Endothelial cell of umbilical vein (primary cell): ENCODE measurements around the gene NELL2. TPM values are rescaled to one million over a fixed set of nuclear protein-coding genes. Genes with fewer than 3 reads are reported as not detected.
"Not testable (repeated sequence)": the region's sequence is repeated elsewhere in the genome, so short reads cannot be mapped to it uniquely, and the experiment has no call there.

ENCODE experiments used
- BruUV-seq: library from RNA; stranded (reverse); fragments of 400-500 nt; replicated peaks from 2 replicates; lab custom pipeline; 2021; lab: Mats Ljungman, UMichigan
- CTCF ChIA-PET: fragments of 300-600, 350-600 bp; sonication (Branson Sonifier 250); formaldehyde crosslinking; loops from one replicate; lab custom pipeline; 2021; ENCODE audit warnings: antibody characterized with exemption, inconsistent platforms; lab: Charles Lee
- POLR2A ChIA-PET: fragments of 300-600, 350-600 bp; sonication (Branson Sonifier 250); formaldehyde crosslinking; loops from one replicate; lab custom pipeline; 2021; ENCODE audit warnings: antibody characterized with exemption, inconsistent platforms; lab: Charles Lee
- DNase-seq: peaks from one replicate; pipeline ENCODE4 v3.0.0-alpha.2; 2011; ENCODE audit warnings: low read depth, low spot score
- FAIRE-seq: peaks from 2 replicates; lab custom pipeline; 2011; peaks lifted over from hg19 to GRCh38; lab: Jason Lieb, UNC
- H2AFZ ChIP-seq: 2 replicates; pipeline ENCODE4 v1.6.0; 2012; ENCODE audit warnings: low read depth, low read length, control low read depth, inconsistent platforms
- H3K27ac ChIP-seq: 2 replicates; pipeline ENCODE4 v1.5.1; 2011; ENCODE audit warnings: low read depth, mild to moderate bottlenecking, control low read depth, low read length, moderate library complexity; ENCODE audit not compliant: insufficient read depth
- H3K27me3 ChIP-seq, 2 experiments: 2 replicates each; pipeline versions ENCODE4 v1.6.0 to v1.6.1; 2011; ENCODE audit warnings: low read length in 2 of 2, mixed read lengths in 1 of 2; ENCODE audit not compliant: control insufficient read depth in 2 of 2, insufficient read depth in 2 of 2
- H3K36me3 ChIP-seq, 2 experiments: 2 replicates in 1 of 2; 3 replicates in 1 of 2; pipeline ENCODE4 v1.5.1; 2011; ENCODE audit warnings: low read length in 2 of 2, mild to moderate bottlenecking in 1 of 2, moderate library complexity in 1 of 2; ENCODE audit not compliant: control insufficient read depth in 2 of 2, insufficient read depth in 2 of 2; ENCODE audit errors: extremely low read depth in 1 of 2
- H3K4me1 ChIP-seq: 3 replicates; pipeline ENCODE4 v1.5.1; 2011; ENCODE audit warnings: mild to moderate bottlenecking, low read length; ENCODE audit not compliant: control insufficient read depth, insufficient read depth; ENCODE audit errors: extremely low read depth
- H3K4me2 ChIP-seq: 2 replicates; pipeline ENCODE4 v1.6.1; 2011; ENCODE audit warnings: low read length, control low read depth, mixed read lengths; ENCODE audit not compliant: insufficient read depth
- H3K4me3 ChIP-seq, 3 experiments: fragments of 200-600 bp in 1 of 3; sonication (generic), shearing (Covaris generic) in 1 of 3; replicated peaks in 1 of 3; 2 replicates each; pipeline ENCODE4 v1.5.1; 2011 to 2016; ENCODE audit warnings: control low read depth in 3 of 3, low read length in 3 of 3, mild to moderate bottlenecking in 2 of 3, inconsistent platforms in 1 of 3, low read depth in 1 of 3, moderate library complexity in 1 of 3; ENCODE audit not compliant: insufficient read depth in 1 of 3
- H3K79me2 ChIP-seq: 2 replicates; pipeline ENCODE4 v1.6.0; 2012; ENCODE audit warnings: low read length, inconsistent platforms; ENCODE audit not compliant: control insufficient read depth, insufficient read depth
- H3K9ac ChIP-seq: replicated peaks from 2 replicates; pipeline ENCODE3; 2011; ENCODE audit warnings: low read length, control low read depth; ENCODE audit not compliant: insufficient read depth; ENCODE audit errors: extremely low read depth
- H3K9me1 ChIP-seq: replicated peaks from 3 replicates; pipeline ENCODE4 v1.6.0; 2011; ENCODE audit warnings: mild to moderate bottlenecking, low read length; ENCODE audit not compliant: control insufficient read depth, insufficient read depth; ENCODE audit errors: extremely low read depth
- H3K9me3 ChIP-seq: replicated peaks from 2 replicates; pipeline ENCODE4 v1.5.1; 2012; ENCODE audit warnings: low read length, inconsistent platforms; ENCODE audit not compliant: control insufficient read depth, insufficient read depth
- H4K20me1 ChIP-seq: replicated peaks from 2 replicates; pipeline ENCODE3; 2011; ENCODE audit warnings: mild to moderate bottlenecking, low read length; ENCODE audit not compliant: control insufficient read depth, insufficient read depth; ENCODE audit errors: extremely low read depth
- CTCF ChIP-seq, 2 donors: IDR thresholded peaks; 1 replicate in 1 of 2; 2 replicates in 1 of 2; pipeline ENCODE4 v1.5.1; 2011; ENCODE audit warnings: low read length in 2 of 2, mild to moderate bottlenecking in 2 of 2, moderate library complexity in 2 of 2, control low read depth in 1 of 2, inconsistent platforms in 1 of 2, low read depth in 1 of 2; ENCODE audit not compliant: insufficient read depth in 1 of 2; ENCODE audit errors: extremely low read depth in 1 of 2
- EZH2 ChIP-seq: IDR thresholded peaks from 2 replicates; pipeline ENCODE4 v1.6.1; 2012; ENCODE audit warnings: borderline replicate concordance, low read depth, mild to moderate bottlenecking, moderate library complexity, low read length, inconsistent platforms; ENCODE audit not compliant: severe bottlenecking
- FOS ChIP-seq: IDR thresholded peaks from 2 replicates; pipeline ENCODE4 v1.6.1; 2011; ENCODE audit warnings: mild to moderate bottlenecking, low read length, moderate library complexity, borderline replicate concordance; ENCODE audit not compliant: insufficient read depth
- GATA2 ChIP-seq: IDR thresholded peaks from 2 replicates; pipeline ENCODE4 v1.7.0; 2011; ENCODE audit warnings: low read depth, mild to moderate bottlenecking, moderate library complexity, mixed read lengths, low read length; ENCODE audit not compliant: insufficient read length, insufficient read depth
- JUN ChIP-seq: IDR thresholded peaks from 2 replicates; pipeline ENCODE4 v1.6.1; 2011; ENCODE audit warnings: borderline replicate concordance, low read depth; ENCODE audit not compliant: insufficient read length, insufficient read depth
- MYC ChIP-seq: IDR thresholded peaks from one replicate; pipeline ENCODE4 v1.6.1; 2011; ENCODE audit warnings: mild to moderate bottlenecking, low read depth, low read length
- POLR2A ChIP-seq: IDR thresholded peaks from 2 replicates; pipeline ENCODE4 v1.6.1; 2012; ENCODE audit warnings: low read depth, mild to moderate bottlenecking, control low read depth, low read length
- POLR2AphosphoS5 ChIP-seq: IDR thresholded peaks from 2 replicates; pipeline ENCODE4 v1.6.1; 2012; ENCODE audit warnings: low read depth, mild to moderate bottlenecking, control low read depth, low read length, moderate library complexity; ENCODE audit not compliant: insufficient read depth
- dilution Hi-C: fragments of 300-500 bp; cut with MboI; formaldehyde crosslinking; loops from one replicate; pipeline ENCODE4 v1.15.0; 2019; ENCODE audit warnings: low sequenced_read_pairs; ENCODE audit not compliant: extremely low pct_ligation_motif_present
- intact Hi-C: fragments of 100-400 bp; cut with micrococcal nuclease; formaldehyde crosslinking; loops from one replicate; pipeline ENCODE4 v1.10.0; 2022
- polyA plus RNA-seq, 4 experiments: library from polyadenylated mRNA; depleted of rRNA in 3 of 4; stranded (reverse) in 3 of 4; unstranded in 1 of 4; fragments of >200 nt; gene quantifications; 2 replicates each; pipeline versions ENCODE4 v1.2.1 to v1.2.3, GENCODE V29; 2011 to 2012; ENCODE audit warnings: missing spikeins in 1 of 4
- total RNA-seq: library from RNA; stranded (reverse); gene quantifications from 2 replicates; pipeline ENCODE4 v1.2.3, GENCODE V29; 2021
- TF ChIP-seq, protein P1 (sequence below): IDR thresholded peaks from 2 replicates; pipeline ENCODE4 v1.6.1; 2011; ENCODE audit not compliant: insufficient read depth, insufficient read length

Gene NELL2
- total and polyA plus RNA-seq, 2 donors (not counting 3 experiments of a cell fraction or from before 2014, with no cell fraction given): 0.11 to 0.49 TPM

DNA sequence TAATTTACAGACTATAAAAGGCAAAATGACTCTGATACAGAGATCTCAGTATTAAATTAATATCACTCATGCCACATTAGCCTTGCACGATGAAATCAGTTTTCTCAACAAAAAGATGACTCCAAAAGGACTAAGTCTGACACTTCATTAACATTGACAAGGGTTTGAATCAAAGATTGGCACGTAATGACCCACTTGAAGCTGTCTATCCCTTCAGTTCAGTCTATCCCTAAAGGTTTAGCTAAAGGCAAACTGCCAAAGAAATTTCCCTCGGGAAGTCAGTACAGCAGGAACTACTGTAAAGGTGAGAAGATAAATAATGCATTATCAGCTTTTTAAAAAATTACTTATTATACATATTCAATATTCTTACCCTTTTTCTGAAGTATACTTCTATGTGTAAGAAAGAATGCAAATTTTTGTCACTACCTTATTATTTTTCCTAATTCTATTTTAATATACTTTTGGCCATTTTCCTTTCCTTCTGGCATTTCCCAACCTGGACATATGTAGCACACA, 127.1 kb downstream of the NELL2 start:
- H3K9me3 ChIP-seq: no peaks in the 10 kb centered on the region
- no peaks in the 10 kb centered on the region for H3K9me1 ChIP-seq
- DNase-seq: no peak
- ChIA-PET CTCF (no interaction called here), POLR2A (no interaction called here)
- dilution Hi-C loops: no loop called here
- TF ChIP-seq FOS (no peak), CTCF (IDR thresholded peaks at IDR 0.05; ENCODE audit: extremely low read depth in 1 of 2, insufficient read depth in 1 of 2, low read depth in 1 of 2, low read length in 2 of 2) (no peak), EZH2 (no peak), JUN (no peak), POLR2AphosphoS5 (no peak), MYC (no peak), POLR2A (no peak), GATA2 (no peak)
- TF ChIP-seq, protein P1, sequence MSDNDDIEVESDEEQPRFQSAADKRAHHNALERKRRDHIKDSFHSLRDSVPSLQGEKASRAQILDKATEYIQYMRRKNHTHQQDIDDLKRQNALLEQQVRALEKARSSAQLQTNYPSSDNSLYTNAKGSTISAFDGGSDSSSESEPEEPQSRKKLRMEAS: no peak
- H3K27me3 ChIP-seq: no peaks in the 10 kb centered on the region
- H3K4me2 ChIP-seq: no peak overlapping the region
- no peak overlapping the region for H3K9ac ChIP-seq
- FAIRE-seq: no peak
- intact Hi-C loops: no loop called here
- no peak overlapping the region for H3K4me3 ChIP-seq
- no peak overlapping the region for H3K27ac ChIP-seq
- no peak overlapping the region for H2AFZ ChIP-seq
- BruUV-seq: no TSS peak
- no peaks in the 10 kb centered on the region for H3K36me3 ChIP-seq
- H4K20me1 ChIP-seq: no peaks in the 10 kb centered on the region
- no peaks in the 10 kb centered on the region for H3K79me2 ChIP-seq
- H3K4me1 ChIP-seq: no peaks in the 10 kb centered on the region

DNA sequence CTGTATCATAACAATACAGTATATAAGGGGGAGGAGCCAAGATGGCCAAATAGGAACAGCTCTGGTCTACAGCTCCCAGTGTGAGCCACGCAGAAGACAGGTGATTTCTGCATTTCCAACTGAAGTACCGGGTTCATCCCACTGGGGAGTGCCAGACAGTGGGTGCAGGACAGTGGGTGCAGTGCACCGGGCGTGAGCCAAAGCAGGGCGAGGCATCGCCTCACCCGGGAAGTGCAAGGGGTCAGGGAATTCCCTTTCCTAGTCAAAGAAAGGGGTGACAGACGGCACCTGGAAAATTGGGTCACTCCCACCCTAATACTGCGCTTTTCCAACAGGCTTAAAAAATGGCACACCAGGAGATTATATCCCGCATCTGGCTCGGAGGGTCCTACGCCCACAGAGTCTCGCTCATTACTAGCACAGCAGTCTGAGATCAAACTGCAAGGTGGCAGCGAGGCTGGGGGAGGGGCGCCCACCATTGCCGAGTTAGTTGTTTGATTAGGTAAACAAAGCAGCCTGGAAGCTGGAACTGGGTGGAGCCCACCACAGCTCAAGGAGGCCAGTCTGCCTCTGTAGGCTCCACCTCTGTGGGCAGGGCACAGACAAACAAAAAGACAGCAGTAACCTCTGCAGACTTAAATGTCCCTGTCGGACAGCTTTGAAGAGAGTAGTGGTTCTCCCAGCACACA, 134.7 kb downstream of the NELL2 start:
- BruUV-seq, dilution Hi-C loops, H2AFZ ChIP-seq, H3K9me3 ChIP-seq, DNase-seq, FAIRE-seq, H3K27ac ChIP-seq, H3K4me1 ChIP-seq, H3K9me1 ChIP-seq, H3K79me2 ChIP-seq, H3K4me3 ChIP-seq, H3K27me3 ChIP-seq, H3K4me2 ChIP-seq, intact Hi-C loops, H3K36me3 ChIP-seq, H4K20me1 ChIP-seq, H3K9ac ChIP-seq, POLR2A ChIA-PET: not testable (repeated sequence)
- CTCF ChIA-PET: interaction anchor here (0.7 kb wide), 1 partner anchor 9 kb away, joined by 3 read pairs; no protein-coding TSS in a partner anchor
